Activated CD4-positive, alpha-beta T cell treated with anti-CD3 and anti-CD28 coated beads, Interleukin-2, amount 50 U/mL, for 16 hours (primary cell): ENCODE results near the gene CDC14A.

Experiments
- DNase-seq: peaks from one replicate; pipeline ENCODE4 v3.0.0-alpha.2; 2020

CDC14A gene

DNA sequence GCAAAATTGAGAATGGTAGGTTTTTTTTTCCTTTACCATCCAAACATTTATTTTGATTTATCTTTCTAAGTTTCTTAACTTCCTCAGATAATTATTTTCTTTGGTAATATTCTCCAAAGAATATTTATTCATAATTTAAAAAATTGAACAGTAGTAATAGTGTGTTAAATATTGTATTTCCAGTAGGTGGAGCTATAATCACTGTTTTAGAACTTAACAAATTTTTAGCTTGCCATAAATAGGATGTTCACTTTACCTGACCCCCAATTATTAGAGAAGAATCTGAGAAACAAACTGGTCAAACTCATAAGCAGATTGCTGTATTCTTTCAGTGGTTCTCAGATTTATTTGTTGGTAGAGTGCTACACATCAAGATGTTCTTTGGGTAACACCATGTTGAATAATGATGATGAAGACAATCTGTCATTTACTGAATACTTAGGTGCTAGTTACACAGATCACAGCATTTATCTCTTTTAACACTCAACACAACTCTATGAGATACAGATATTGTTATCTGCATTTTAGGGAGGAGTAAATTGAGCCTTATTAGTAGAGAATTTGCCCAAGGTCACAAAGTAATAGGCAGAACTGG lies 103.3 kb downstream of the CDC14A start:
- no peak for DNase-seq

GRCh38 chr1:100456880-100457279 lies 104.6 kb downstream of the CDC14A start:
- no peak for DNase-seq

DNA sequence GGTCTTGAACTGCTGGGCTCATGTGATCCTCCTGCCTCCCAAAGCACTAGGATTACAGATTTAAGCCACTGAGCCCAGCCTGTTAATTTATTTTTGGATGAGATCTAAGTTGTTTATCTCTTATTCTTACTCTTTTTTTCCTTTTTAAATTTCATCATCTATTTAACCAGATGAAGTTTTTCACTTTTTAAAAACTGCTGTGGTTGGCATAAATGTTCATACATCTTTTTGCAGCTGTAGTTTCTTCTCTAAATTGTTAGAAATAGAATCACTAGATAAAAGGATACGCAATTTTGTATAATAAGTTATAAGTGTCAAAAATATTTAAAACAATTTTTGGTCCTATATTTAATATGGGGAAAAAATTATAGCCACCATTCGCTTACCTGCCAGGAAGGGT lies 105.4 kb downstream of the CDC14A start:
- DNase-seq, result no peak

DNA sequence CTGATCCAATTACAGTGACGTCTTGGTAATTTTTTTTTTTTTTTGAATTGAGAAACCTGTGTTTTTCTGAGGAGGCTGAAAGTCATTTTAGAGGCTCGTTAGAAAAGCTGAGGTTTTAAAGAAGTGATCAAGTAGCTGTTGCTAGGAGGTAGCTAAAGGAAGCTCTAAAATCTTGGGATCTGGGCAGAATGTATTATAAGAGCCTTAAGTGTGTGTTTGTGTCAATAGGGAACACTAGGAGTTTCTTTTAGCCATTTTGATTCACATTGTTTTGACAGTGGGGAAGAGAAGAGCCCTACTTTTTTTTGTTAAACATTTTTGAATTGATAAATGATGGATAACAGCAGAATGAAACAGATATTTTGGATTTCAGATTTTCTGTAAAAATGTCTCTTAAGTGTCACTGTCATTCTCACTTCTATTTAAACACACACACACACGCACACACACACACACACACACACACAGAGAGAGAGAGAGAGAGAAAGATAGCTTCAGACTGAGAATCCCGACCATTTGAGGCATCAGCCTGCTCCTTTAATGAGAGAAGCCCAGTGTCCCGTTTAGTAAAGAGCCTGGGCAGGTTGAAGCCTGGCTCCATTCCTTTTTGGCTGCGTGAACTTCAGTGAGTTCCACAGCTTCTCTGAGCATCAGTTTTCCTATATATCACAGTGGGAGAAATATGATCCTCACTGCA lies 106.5 kb downstream of the CDC14A start:
- no peak for DNase-seq

- DNase-seq, result peak; percentile 84
These were observed 107.2 kb downstream of the CDC14A start for GRCh38 chr1:100459358-100460114.

GRCh38 chr1:100461222-100461621 lies 108.9 kb downstream of the CDC14A start:
- DNase-seq, result no peak

DNA sequence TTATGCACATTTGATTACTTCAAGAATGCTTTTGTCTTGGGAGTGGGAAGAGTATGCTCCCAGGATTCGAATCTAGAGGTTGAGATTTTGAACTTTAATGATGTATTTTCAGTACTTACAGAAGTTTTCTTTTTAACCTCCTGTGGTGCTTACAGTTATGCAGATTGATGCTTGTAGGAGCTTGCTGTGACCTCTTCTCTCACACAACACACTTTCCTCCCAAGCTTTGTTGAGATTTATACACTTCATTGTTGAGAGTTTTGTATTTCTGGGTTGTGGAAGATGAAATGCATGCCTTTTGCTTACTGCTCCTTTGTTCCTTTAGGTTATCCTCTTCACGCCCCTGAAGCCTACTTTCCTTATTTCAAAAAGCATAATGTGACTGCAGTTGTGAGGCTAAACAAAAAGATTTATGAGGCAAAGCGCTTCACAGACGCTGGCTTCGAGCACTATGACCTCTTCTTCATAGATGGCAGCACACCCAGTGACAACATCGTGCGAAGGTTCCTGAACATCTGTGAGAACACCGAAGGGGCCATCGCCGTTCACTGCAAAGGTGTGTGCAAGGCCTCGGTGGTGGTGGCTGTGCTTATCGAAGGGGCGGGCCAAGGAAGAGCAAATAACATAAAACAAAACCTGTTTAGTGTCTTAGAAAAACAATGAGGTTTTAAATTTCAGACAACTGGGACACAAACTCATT lies 110.2 kb downstream of the CDC14A start:
- DNase-seq, result no peak

- DNase-seq, result peak; percentile 70
These were observed 111.6 kb downstream of the CDC14A start for GRCh38 chr1:100463791-100464424.

DNA sequence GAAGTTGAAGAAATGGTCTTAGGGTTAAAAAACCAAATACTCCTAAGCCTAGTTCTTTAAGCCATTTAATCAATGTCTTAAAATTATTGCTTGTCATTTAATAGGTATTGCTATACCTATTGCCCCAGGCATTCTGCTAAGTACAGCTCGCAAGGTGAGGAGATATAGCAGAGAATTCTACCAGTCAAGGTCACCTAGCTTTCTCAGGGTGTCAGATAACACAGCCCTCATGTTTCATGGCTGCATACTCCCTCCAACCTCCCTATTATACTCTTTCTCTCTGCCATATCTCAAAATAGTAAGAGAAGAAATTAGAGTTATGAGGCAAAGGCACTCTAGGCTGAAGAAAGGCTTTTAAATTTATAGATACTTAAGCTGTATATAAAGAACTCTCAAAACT lies 117.3 kb downstream of the CDC14A start:
- no peak for DNase-seq

GRCh38 chr1:100474834-100475233 lies 122.5 kb downstream of the CDC14A start:
- DNase-seq, result no peak

DNA sequence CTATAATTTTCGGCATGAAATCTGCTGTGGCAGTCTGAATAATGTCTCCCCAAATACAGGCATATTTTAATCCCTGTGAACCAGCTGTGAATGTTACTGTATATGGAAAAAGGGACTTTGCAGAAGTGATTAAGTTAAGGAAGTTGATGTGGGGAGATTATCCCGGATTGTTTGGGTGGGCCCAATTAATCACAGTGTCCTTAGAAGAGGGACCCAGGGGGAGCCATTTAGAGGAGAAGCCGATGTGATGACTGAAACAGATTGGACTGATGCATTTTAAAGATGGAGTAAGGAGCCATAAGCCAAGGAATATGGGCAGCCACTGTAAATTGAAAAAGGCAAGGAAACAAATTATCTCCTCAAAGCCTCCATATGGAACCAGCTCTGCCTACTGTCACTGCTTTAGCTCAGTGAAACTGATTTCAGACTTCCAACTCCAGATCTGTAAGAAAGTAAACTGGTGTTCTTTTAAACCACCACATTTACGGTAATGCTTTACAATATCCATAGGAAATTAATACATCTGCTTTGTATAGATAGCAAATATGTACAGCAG lies 124.5 kb downstream of the CDC14A start:
- no peak for DNase-seq

GRCh38 chr1:100478816-100479215 lies 126.5 kb downstream of the CDC14A start:
- no peak for DNase-seq

DNA sequence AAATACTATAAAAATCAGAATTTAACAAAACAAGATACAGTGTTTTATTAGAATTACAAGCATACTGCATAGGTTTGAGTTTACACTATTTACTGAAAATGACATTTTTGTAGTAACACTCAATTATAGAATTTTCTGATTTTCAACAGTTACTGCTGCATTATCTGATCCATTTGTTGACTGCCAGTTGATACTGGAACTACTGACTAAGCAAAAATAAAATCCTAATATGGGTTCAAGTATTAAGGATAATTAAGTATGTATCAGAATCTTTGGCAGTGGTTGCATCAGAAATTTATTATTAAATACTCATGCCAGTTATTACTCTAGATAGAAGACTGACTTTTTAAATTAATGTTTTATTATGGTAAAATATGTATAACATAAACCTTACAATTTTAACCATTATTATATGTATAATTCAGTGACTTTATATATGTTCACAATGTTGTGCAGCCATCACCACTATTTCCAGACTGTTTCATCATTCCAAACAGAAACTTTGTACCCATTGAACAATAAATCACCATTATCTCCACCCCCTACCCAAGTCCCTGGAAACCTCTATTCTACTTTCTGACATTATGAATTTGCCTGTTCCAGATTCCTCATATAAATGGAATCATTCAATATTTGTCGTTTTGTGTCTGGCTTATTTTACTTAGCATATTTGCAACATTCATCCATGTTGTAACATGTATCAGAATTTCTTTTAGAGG lies 127.5 kb downstream of the CDC14A start:
- no peak for DNase-seq

GRCh38 chr1:100481303-100481702 lies 129.0 kb downstream of the CDC14A start:
- DNase-seq, result no peak

DNA sequence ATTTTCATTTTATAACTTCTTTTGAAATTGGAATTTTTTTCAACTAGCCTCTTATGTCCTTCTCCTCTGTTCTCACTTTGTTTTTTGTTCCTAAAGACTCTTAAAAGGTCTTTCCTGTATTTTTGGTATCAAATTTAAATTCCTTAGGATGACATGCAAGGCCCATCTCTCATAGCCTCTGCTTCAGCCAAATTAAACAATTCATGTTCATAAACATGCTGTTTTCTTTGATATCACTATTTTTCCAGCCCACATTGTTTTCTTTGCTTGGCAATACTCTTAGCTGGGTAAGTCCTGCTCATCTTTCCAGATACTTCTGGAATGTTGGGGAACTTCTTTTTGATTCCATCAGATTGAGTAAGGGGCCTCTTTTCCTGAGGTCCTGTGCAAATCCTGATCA lies 129.9 kb downstream of the CDC14A start:
- DNase-seq, result no peak

DNA sequence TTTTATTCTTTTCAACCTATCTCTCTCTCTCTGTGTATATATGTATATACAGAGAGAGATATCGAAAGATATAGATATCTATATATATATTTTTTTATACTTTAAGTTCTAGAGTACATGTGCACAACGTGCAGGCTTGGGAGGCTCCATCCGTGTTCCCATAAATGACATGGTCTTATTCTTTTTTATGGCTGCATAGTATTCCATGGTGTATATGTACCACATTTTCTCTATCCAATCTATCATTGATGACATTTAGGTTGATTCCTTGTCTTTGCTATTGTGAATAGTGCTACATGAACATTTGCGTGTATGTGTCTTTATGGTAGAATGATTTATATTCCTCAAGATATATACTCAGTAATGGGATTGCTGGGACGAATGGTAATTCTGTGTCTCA lies 130.4 kb downstream of the CDC14A start:
- DNase-seq, result no peak

GRCh38 chr1:100483230-100483629 lies 130.9 kb downstream of the CDC14A start:
- no peak for DNase-seq

- DNase-seq, result no peak
These were observed 133.6 kb downstream of the CDC14A start for GRCh38 chr1:100485855-100486258.

DNA sequence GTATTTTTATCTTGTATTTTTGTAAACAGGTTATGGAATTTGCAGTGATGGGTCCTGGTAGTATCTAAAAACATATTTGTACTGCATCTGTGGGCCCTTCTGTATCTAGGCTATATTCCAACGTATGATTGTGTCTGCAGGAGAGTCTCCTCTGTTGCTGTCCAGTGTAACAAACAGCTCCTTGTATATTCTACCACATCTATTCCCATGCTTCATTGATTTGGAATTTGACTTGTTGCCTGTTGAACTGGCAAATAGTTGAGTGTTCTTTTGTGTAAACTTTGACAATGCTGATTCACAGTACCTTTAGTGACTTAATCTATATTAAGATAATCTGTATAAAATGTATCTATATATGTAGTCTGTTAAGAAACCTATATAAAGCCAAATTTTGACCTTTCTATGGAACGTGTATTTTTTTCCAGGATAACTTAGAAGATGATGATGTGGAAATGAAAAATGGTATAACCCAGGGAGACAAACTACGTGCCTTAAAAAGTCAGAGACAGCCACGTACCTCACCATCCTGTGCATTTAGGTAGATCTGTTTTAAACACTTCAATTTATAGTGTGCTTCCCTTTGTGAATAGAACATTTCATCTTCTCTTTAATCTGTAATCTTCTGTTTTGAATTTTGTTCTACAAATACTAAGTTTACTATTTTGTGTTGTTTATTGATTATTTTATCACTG lies 142.2 kb downstream of the CDC14A start:
- DNase-seq, result no peak

DNA sequence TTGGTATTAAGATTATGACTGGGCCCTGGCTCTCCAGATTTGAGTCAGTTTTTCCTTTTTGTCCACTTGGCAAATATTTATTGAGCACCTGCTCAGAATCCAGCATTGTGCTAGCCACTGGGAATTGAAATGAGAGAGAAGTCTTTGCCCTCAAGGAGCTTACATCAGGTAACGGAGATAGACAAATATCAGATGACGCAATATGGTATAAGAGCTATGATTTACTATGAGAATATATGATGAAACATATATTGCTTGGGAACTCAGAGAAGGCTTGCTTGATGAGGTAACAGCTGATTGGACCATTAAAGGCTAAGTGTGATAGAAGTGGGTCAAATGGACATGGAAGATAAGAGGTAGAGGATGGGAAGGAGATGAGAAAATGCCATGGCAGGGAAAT lies 144.6 kb downstream of the CDC14A start:
- DNase-seq, result no peak

DNA sequence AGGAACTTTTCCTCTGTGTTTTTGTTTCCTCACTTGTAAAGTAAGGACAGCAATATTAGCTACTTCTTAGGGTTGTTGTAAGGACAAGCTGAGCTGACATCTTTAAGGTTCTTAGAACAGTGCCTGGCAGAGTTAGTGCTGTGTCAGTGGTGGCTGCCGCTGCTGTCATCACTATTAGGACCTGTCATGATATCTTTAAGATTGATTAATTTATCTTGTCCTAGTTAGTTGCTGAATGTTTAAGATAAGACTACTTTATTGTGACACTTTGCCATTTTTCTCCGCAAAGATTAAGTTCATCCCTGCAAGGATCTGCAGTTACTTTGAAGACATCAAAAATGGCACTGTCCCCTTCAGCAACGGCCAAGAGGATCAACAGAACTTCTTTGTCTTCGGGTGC lies 145.5 kb downstream of the CDC14A start:
- no peak for DNase-seq
